Bronchial epithelial cell (primary cell): ENCODE results near the gene LRMDA. TPM values are rescaled to one million over a fixed set of nuclear protein-coding genes. Genes with fewer than 3 reads are reported as not detected.
A peak's percentile ranks its signal among the peaks of the same experiment; 100 is the strongest.

Source experiments
- DNase-seq: peaks from one replicate; pipeline ENCODE4 v3.0.0-alpha.2; 2010; ENCODE audit warnings: low read depth
- FAIRE-seq: peaks from 2 replicates; lab custom pipeline; 2011; peaks lifted over from hg19 to GRCh38; lab: Jason Lieb, UNC
- H3K27me3 ChIP-seq: 2 replicates; pipeline ENCODE4 v1.5.1; 2011; ENCODE audit warnings: low read length; ENCODE audit not compliant: control insufficient read depth, insufficient read depth
- H3K36me3 ChIP-seq: 2 replicates; pipeline ENCODE4 v1.5.1; 2011; ENCODE audit warnings: low read length; ENCODE audit not compliant: control insufficient read depth, insufficient read depth
- H3K4me3 ChIP-seq: 2 replicates; pipeline ENCODE4 v1.5.1; 2011; ENCODE audit warnings: mild to moderate bottlenecking, low read depth, low read length, control low read depth
- CTCF ChIP-seq: IDR thresholded peaks from 2 replicates; pipeline ENCODE4 v1.5.1; 2011; ENCODE audit warnings: mild to moderate bottlenecking, moderate library complexity, low read length, control low read depth, inconsistent platforms; ENCODE audit not compliant: insufficient read depth, severe bottlenecking
- total RNA-seq: library from RNA; depleted of rRNA; stranded (reverse); fragments of >200 nt; gene quantifications from 2 replicates; pipeline ENCODE4 v1.2.1, GENCODE V29; 2014

The LRMDA gene
- total RNA-seq, 1 donor from 2014 or later, result 1.6 TPM

DNA sequence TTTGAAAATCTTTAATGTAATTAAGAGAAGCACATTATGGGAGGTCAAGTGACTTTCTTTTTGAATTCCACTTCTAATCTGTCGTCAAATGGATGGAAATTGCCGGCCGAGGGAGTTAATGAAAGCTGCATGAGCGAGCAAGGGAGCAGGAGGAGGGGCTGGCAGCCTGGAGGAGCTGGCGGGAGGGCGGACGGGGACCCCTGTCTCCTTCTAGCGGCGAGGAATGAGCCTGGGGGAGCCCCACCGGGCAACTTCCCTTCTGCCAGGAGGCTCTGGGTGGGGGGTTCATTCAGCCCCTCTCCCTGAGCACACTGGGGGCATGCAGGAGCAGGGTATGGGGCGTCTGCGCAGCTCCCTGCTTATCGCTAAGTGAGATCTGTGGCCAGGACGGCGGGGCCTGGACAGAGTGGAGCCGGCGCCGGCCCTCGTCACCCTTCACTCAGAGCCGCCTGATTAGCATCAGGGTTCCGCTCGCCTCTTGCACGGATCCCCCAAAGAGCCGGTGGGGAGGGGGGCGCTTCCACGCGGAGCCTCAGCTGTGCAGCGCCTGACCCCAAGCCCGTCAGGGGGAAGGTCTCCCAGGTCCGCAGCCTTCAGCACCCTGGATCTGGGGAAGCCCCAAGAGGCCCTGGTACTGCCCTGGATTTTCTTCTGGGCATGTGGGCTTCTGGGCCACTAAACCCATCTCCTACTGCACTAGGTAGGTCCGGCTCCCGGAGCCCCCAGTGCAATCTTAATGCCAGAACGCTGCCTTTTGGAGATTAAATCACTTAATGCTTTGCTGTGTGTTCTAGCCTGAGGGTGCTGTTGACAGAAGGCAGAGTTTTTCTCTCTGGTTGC lies 680.8 kb downstream of the LRMDA start:
- no peak for TF ChIP-seq CTCF

GRCh38 chr10:76112826-76113150 lies 681.4 kb downstream of the LRMDA start:
- TF ChIP-seq CTCF, result no peak
- no peak for FAIRE-seq

More for the DNA sequence above, 680.8 kb downstream of the LRMDA start:
- Histone ChIP-seq H3K36me3 (no peaks in the 10 kb centered on the region), H3K4me3 (no peak overlapping the region), H3K27me3 (no peaks in the 10 kb centered on the region)
- FAIRE-seq (no peak), DNase-seq (no peak)

DNA sequence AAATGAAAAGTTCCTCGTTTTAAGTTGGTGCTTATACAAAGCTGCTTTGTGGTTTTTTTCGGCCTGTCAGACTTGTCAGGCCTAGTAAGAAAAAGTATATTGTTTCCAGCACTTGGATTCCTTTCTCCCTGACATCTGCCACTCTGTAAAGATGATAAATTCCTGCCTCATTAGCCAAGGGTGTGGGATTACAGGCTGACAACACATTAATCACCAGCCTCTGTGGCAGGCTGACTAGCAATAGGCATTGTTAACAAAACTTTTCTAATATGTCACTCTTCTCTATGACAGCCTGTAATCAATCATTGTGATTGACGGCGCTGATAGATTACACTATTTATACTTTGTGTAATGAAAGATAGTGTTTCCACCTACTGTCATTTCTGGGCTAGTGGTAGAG lies 682.5 kb downstream of the LRMDA start:
- peak; percentile 7 for FAIRE-seq
- Histone ChIP-seq H3K27me3 (no peaks in the 10 kb centered on the region), H3K36me3 (no peaks in the 10 kb centered on the region), H3K4me3 (no peak overlapping the region)
- TF ChIP-seq CTCF, result no peak
- peak; percentile 91 for DNase-seq

More at GRCh38 chr10:76112826-76113150, 681.4 kb downstream of the LRMDA start:
- Histone ChIP-seq H3K27me3 (no peaks in the 10 kb centered on the region), H3K36me3 (no peaks in the 10 kb centered on the region), H3K4me3 (no peak overlapping the region)
- no peak for DNase-seq

- Histone ChIP-seq H3K27me3 (no peaks in the 10 kb centered on the region), H3K36me3 (no peaks in the 10 kb centered on the region), H3K4me3 (no peak overlapping the region)
- no peak for TF ChIP-seq CTCF
- FAIRE-seq, result no peak
- peak; percentile 63 for DNase-seq
Measured at GRCh38 chr10:76114581-76115001, 683.2 kb downstream of the LRMDA start.

DNA sequence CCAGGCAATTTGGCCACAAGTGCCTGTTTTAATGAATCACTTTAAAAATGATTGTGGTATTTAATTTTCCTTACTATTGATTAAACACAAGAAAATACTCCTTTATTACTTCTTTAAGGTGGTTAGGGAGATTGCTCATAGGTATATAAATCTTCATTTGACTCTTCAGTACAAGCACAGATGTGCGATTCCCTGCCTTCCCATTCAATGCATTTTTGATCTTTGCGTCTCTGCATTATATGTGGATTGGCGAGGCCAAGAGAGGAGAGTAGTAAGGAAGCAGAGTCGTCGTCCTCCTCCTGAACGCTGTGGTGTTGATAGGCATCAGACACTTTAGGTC lies 683.7 kb downstream of the LRMDA start:
- H3K4me3 ChIP-seq, result no peak overlapping the region
- FAIRE-seq, result no peak
- no peaks in the 10 kb centered on the region for H3K27me3 ChIP-seq
- peak; percentile 58 for DNase-seq
- no peaks in the 10 kb centered on the region for H3K36me3 ChIP-seq
- TF ChIP-seq CTCF, result no peak
